ENCODE results near the gene TRMT61A.
A peak's percentile ranks its signal among the peaks of the same experiment; 100 is the strongest.
"Not testable (repeated sequence)": the region's sequence is repeated elsewhere in the genome, so short reads cannot be mapped to it uniquely, and the experiment has no call there.

TRMT61A gene

GRCh38 chr14:103509864-103510723 is 18.9 kb upstream of the TRMT61A start:
- no peak for DNase-seq

- DNase-seq: no peak
Observed at GRCh38 chr14:103510724-103511693, 18.0 kb upstream of the TRMT61A start.

GRCh38 chr14:103512180-103512579 is 16.8 kb upstream of the TRMT61A start:
- not testable (repeated sequence) for DNase-seq

GRCh38 chr14:103512701-103513611 is 16.0 kb upstream of the TRMT61A start:
- no peak for DNase-seq

GRCh38 chr14:103514596-103515421 is 14.2 kb upstream of the TRMT61A start:
- no peak for DNase-seq

- no peak for DNase-seq
Observed at GRCh38 chr14:103516426-103517173, 12.4 kb upstream of the TRMT61A start.

- no peak for DNase-seq
Observed at GRCh38 chr14:103517174-103517566, 11.8 kb upstream of the TRMT61A start.

- no peak for DNase-seq
Observed at GRCh38 chr14:103517721-103518421, 11.1 kb upstream of the TRMT61A start.

GRCh38 chr14:103518422-103519042 is 10.5 kb upstream of the TRMT61A start:
- peak; percentile 60 for DNase-seq

GRCh38 chr14:103519043-103519836 is 9.8 kb upstream of the TRMT61A start:
- DNase-seq: no peak

- DNase-seq: no peak
Observed at GRCh38 chr14:103519837-103520212, 9.2 kb upstream of the TRMT61A start.

- no peak for DNase-seq
Observed at GRCh38 chr14:103520269-103520656, 8.7 kb upstream of the TRMT61A start.

GRCh38 chr14:103520657-103521437 is 8.1 kb upstream of the TRMT61A start:
- peak; percentile 81 for DNase-seq

GRCh38 chr14:103521438-103521950 is 7.5 kb upstream of the TRMT61A start:
- peak; percentile 32 for DNase-seq

- DNase-seq: no peak
Observed at GRCh38 chr14:103521951-103522563, 6.9 kb upstream of the TRMT61A start.

- peak; percentile 36 for DNase-seq
Observed at GRCh38 chr14:103522649-103523574, 6.1 kb upstream of the TRMT61A start, which contains the start of gene CKB. Gene CKB, minus strand, starts transcription at chr14:103522830. Its CDS starts 337 bp downstream, at chr14:103522493.
